ENCODE data around the gene GLIPR2. TPM values are rescaled to one million over a fixed set of nuclear protein-coding genes. Genes with fewer than 3 reads are reported as not detected.
"Not testable (repeated sequence)": the region's sequence is repeated elsewhere in the genome, so short reads cannot be mapped to it uniquely, and the experiment has no call there.

GLIPR2 gene
- total RNA-seq, 1 donor from 2014 or later = 110 TPM

GRCh38 chr9:36170531-36170930 is 34.0 kb downstream of the GLIPR2 start:
- no peak overlapping the region for H3K4me3 Mint-ChIP-seq (ENCODE audit: unreplicated experiment)
- no peak overlapping the region for H3K27ac Mint-ChIP-seq (ENCODE audit: unreplicated experiment)
- no peak for DNase-seq (ENCODE audit: low spot score)
- peaks cover 17% of the 10 kb centered on the region for H3K4me1 Mint-ChIP-seq (ENCODE audit: low read depth)
- no peak for TF ChIP-seq CTCF (IDR thresholded peaks at IDR 0.05)
- peaks cover 6% of the 10 kb centered on the region for H3K36me3 Mint-ChIP-seq (ENCODE audit: low read depth)
- H3K27me3 Mint-ChIP-seq (ENCODE audit: low read depth) = no peaks in the 10 kb centered on the region
- no peaks in the 10 kb centered on the region for H3K9me3 Mint-ChIP-seq (ENCODE audit: low read depth)

GRCh38 chr9:36173861-36174260 is 37.3 kb downstream of the GLIPR2 start:
- Mint-ChIP-seq H3K27me3 (ENCODE audit: low read depth) (no peaks in the 10 kb centered on the region), H3K4me3 (ENCODE audit: unreplicated experiment) (no peak overlapping the region), H3K9me3 (ENCODE audit: low read depth) (no peaks in the 10 kb centered on the region), H3K36me3 (ENCODE audit: low read depth) (peaks cover 6% of the 10 kb centered on the region), H3K4me1 (ENCODE audit: low read depth) (peaks cover 8% of the 10 kb centered on the region), H3K27ac (ENCODE audit: unreplicated experiment) (no peak overlapping the region)
- no peak for DNase-seq (ENCODE audit: low spot score)
- no peak for TF ChIP-seq CTCF (IDR thresholded peaks at IDR 0.05)

- Mint-ChIP-seq H3K27me3 (ENCODE audit: low read depth) (no peaks in the 10 kb centered on the region), H3K9me3 (ENCODE audit: low read depth) (no peaks in the 10 kb centered on the region), H3K36me3 (ENCODE audit: low read depth) (peaks cover 5% of the 10 kb centered on the region), H3K4me1 (ENCODE audit: low read depth) (peaks cover 8% of the 10 kb centered on the region), H3K4me3 (ENCODE audit: unreplicated experiment) (no peak overlapping the region), H3K27ac (ENCODE audit: unreplicated experiment) (no peak overlapping the region)
- no peak for DNase-seq (ENCODE audit: low spot score)
- TF ChIP-seq CTCF (IDR thresholded peaks at IDR 0.05) = no peak
Observed at GRCh38 chr9:36174271-36174670, 37.7 kb downstream of the GLIPR2 start.

GRCh38 chr9:36174731-36175130 is 38.2 kb downstream of the GLIPR2 start:
- DNase-seq (ENCODE audit: low spot score) = no peak
- H3K9me3 Mint-ChIP-seq (ENCODE audit: low read depth) = no peaks in the 10 kb centered on the region
- peaks cover 8% of the 10 kb centered on the region for H3K4me1 Mint-ChIP-seq (ENCODE audit: low read depth)
- no peak for TF ChIP-seq CTCF (IDR thresholded peaks at IDR 0.05)
- no peaks in the 10 kb centered on the region for H3K27me3 Mint-ChIP-seq (ENCODE audit: low read depth)
- H3K36me3 Mint-ChIP-seq (ENCODE audit: low read depth) = peaks cover 3% of the 10 kb centered on the region
- no peak overlapping the region for H3K4me3 Mint-ChIP-seq (ENCODE audit: unreplicated experiment)
- H3K27ac Mint-ChIP-seq (ENCODE audit: unreplicated experiment) = no peak overlapping the region

- not testable (repeated sequence) for H3K36me3 Mint-ChIP-seq (ENCODE audit: low read depth); H3K4me3 Mint-ChIP-seq (ENCODE audit: unreplicated experiment); H3K27ac Mint-ChIP-seq (ENCODE audit: unreplicated experiment)
Observed at GRCh38 chr9:36175209-36175608, 38.7 kb downstream of the GLIPR2 start.

GRCh38 chr9:36176496-36176895 is 40.0 kb downstream of the GLIPR2 start:
- H3K27me3 Mint-ChIP-seq (ENCODE audit: low read depth); H3K4me3 Mint-ChIP-seq (ENCODE audit: unreplicated experiment): not testable (repeated sequence)

More at GRCh38 chr9:36175209-36175608, 38.7 kb downstream of the GLIPR2 start:
- not testable (repeated sequence) for H3K9me3 Mint-ChIP-seq (ENCODE audit: low read depth); H3K27me3 Mint-ChIP-seq (ENCODE audit: low read depth); DNase-seq (ENCODE audit: low spot score); H3K4me1 Mint-ChIP-seq (ENCODE audit: low read depth)

More at GRCh38 chr9:36176496-36176895, 40.0 kb downstream of the GLIPR2 start:
- H3K9me3 Mint-ChIP-seq (ENCODE audit: low read depth); DNase-seq (ENCODE audit: low spot score); H3K27ac Mint-ChIP-seq (ENCODE audit: unreplicated experiment); H3K4me1 Mint-ChIP-seq (ENCODE audit: low read depth); H3K36me3 Mint-ChIP-seq (ENCODE audit: low read depth): not testable (repeated sequence)

Measured in chondrocyte (in vitro differentiated cells).